Measurements from ENCODE around the gene ZNF446.
"Not testable (repeated sequence)": the region's sequence is repeated elsewhere in the genome, so short reads cannot be mapped to it uniquely, and the experiment has no call there.

The ZNF446 gene

DNA sequence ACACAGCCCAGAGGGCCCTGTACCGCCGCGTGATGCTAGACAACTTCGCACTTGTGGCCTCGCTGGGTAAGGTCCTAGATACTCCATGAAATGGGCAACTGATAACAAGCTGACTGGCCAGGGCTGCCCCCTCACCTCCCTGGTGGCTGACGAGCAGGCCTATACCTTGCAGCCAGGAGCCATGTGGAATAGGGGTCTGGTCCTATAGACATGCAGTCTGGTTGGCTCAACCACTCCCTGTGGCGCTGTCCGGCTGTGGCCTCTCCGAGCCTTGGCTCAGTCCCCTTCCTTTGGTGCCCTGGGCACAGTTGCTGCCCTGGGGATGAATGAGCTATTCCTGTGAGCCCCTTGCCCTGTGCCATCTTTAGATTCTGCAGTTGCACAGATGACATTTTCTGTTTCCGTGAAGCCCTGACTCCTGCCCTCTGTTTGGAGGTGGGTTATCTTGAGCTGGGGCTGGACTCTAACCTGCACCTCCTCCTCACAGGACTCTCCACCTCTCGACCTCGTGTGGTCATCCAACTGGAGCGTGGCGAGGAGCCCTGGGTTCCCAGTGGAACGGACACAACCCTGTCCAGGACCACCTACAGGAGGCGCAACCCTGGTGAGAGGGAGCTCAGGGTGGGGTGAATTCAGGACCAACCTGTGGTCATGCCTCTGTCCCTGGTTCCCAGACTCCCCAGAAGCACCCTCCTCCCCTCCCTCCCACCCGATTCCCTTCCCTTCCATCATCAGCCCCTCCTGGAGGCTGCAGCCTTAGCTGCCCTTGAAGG, 6.7 kb upstream of the ZNF446 start:
- TF ChIP-seq, protein P1, sequence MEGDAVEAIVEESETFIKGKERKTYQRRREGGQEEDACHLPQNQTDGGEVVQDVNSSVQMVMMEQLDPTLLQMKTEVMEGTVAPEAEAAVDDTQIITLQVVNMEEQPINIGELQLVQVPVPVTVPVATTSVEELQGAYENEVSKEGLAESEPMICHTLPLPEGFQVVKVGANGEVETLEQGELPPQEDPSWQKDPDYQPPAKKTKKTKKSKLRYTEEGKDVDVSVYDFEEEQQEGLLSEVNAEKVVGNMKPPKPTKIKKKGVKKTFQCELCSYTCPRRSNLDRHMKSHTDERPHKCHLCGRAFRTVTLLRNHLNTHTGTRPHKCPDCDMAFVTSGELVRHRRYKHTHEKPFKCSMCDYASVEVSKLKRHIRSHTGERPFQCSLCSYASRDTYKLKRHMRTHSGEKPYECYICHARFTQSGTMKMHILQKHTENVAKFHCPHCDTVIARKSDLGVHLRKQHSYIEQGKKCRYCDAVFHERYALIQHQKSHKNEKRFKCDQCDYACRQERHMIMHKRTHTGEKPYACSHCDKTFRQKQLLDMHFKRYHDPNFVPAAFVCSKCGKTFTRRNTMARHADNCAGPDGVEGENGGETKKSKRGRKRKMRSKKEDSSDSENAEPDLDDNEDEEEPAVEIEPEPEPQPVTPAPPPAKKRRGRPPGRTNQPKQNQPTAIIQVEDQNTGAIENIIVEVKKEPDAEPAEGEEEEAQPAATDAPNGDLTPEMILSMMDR (IDR thresholded peaks at IDR 0.05; ENCODE audit: insufficient read depth, low read length, missing control alignments), result no peak
- no peak overlapping the region for H3K4me3 ChIP-seq (ENCODE audit: low read depth, low read length)
- ChIA-PET CTCF (interaction anchor here (1.0 kb wide), 1 partner anchor 17 kb away, joined by 3 read pairs; no protein-coding TSS in a partner anchor), POLR2A (no interaction called here)
- DNase-seq (ENCODE audit: low read depth, low spot score), result no peak

DNA sequence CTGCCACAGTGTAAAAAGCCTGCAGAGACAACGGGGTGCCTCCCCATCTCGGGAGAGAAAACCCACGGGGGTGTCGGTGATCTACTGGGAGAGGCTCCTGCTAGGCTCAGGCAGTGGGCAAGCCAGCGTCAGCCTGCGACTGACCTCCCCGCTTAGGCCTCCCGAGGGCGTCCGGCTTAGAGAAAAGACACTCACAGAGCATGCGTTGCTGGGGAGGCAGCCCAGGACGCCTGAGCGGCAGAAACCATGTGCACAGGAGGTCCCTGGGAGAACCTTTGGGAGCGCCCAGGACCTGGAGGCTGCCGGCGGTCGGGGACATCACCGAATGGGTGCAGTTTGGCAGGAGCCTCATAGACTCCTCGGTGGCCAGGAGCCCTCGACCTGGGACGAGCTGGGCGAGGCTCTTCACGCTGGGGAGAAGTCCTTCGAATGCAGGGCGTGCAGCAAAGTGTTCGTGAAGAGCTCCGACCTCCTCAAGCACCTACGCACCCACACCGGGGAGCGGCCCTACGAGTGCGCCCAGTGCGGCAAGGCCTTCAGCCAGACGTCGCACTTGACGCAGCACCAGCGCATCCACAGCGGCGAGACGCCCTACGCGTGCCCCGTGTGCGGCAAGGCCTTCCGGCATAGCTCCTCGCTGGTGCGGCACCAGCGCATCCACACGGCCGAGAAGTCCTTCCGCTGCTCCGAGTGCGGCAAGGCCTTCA, 5.2 kb upstream of the ZNF446 start:
- POLR2A ChIA-PET; CTCF ChIA-PET; H3K4me3 ChIP-seq (ENCODE audit: low read depth, low read length); DNase-seq (ENCODE audit: low read depth, low spot score): not testable (repeated sequence)

DNA sequence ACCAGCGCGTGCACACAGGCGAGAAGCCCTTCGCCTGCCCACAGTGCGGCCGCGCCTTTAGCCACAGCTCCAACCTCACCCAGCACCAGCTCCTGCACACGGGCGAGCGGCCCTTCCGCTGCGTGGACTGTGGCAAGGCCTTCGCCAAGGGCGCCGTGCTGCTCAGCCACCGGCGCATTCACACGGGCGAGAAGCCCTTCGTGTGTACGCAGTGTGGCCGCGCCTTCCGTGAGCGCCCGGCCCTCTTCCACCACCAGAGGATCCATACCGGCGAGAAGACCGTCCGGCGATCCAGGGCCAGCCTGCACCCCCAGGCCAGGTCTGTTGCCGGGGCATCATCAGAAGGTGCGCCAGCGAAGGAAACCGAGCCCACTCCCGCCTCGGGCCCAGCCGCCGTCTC, 4.4 kb upstream of the ZNF446 start:
- no peak for DNase-seq (ENCODE audit: low read depth, low spot score)
- no peak overlapping the region for H3K4me3 ChIP-seq (ENCODE audit: low read depth, low read length)
- TF ChIP-seq, protein P1 (IDR thresholded peaks at IDR 0.05; ENCODE audit: insufficient read depth, low read length, missing control alignments), result no peak
- ChIA-PET CTCF (no interaction called here), POLR2A (no interaction called here)

DNA sequence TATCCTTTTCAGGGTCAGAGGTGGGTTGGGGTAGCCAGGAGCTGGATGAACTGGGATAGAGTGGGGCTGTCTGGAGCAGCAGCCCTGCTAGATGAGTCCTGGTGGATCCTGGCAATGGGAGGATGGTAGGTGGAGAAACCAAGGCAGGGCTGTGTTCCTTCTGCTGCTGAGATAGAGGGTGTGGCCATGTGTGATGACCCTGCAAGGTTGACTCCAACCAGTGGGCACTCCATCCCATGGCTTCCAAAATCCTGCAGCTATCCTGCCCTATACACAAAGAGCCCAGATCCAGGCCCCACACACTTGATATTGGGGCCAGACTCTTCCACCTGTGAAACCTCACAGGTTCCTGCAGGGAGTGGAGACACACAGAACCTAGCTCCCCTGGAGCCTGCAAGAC, 2.4 kb upstream of the ZNF446 start:
- no peak overlapping the region; the same call in 1 of the 2 replicates for H3K4me3 ChIP-seq (ENCODE audit: low read depth, low read length)
- TF ChIP-seq, protein P1 (IDR thresholded peaks at IDR 0.05; ENCODE audit: insufficient read depth, low read length, missing control alignments), result no peak
- ChIA-PET CTCF (interaction anchor here (1.1 to 2.3 kb wide), 3 partner anchors 40 to 67 kb away, joined by 3 to 7 read pairs (median 4); partner anchors contain the start of gene ZBTB45), POLR2A (interaction anchor here (0.6 kb wide), 1 partner anchor 10 kb away, joined by 3 read pairs; no protein-coding TSS in a partner anchor)
- no peak for DNase-seq (ENCODE audit: low read depth, low spot score)

DNA sequence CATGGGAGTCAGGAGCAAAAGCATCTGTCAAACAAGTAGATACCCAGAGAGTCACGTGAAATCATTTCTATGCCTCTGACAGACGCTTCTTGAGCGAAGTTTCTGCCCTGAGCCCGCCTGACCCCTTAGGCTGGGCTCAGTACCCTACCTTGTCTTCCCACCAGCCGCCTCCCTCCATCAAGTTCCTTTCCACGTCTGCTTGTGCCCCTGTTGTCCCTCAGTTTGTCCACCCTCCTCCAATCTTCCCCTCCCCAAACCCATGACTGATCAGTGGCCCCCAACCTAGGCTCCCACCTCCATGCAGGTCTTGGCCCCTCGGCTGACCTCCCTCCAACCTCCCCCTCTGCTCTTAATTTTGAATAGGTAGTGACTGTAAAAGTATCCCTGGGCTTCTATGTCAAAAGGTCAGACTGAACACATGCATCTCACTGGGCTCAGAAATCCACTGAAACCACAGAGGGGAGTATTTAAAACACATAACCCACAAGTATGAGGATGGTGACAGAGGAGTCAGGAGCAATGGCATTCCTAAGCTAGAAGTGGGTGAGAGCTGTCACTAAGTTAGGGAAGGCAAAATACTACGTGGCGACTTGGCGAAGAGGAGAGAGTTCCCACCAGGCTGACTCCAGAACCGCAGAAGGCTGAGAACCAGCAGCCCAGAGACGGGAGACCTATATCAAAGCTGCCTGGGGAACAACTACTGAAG, 1.7 kb upstream of the ZNF446 start:
- POLR2A ChIA-PET, result interaction anchor here (1.0 to 1.9 kb wide), 2 partner anchors 34 to 45 kb away, joined by 4 read pairs; partner anchors contain the start of genes ZBTB45 and ZNF132
- peak; percentile 52 for DNase-seq (ENCODE audit: low read depth, low spot score)
- H3K4me3 ChIP-seq (ENCODE audit: low read depth, low read length), result no peak overlapping the region
- CTCF ChIA-PET, result interaction anchor here (1.5 to 2.3 kb wide), 2 partner anchors 39 to 45 kb away, joined by 4 to 7 read pairs; partner anchors contain the start of gene ZBTB45
- TF ChIP-seq, protein P1 (IDR thresholded peaks at IDR 0.05; ENCODE audit: insufficient read depth, low read length, missing control alignments), result no peak

DNA sequence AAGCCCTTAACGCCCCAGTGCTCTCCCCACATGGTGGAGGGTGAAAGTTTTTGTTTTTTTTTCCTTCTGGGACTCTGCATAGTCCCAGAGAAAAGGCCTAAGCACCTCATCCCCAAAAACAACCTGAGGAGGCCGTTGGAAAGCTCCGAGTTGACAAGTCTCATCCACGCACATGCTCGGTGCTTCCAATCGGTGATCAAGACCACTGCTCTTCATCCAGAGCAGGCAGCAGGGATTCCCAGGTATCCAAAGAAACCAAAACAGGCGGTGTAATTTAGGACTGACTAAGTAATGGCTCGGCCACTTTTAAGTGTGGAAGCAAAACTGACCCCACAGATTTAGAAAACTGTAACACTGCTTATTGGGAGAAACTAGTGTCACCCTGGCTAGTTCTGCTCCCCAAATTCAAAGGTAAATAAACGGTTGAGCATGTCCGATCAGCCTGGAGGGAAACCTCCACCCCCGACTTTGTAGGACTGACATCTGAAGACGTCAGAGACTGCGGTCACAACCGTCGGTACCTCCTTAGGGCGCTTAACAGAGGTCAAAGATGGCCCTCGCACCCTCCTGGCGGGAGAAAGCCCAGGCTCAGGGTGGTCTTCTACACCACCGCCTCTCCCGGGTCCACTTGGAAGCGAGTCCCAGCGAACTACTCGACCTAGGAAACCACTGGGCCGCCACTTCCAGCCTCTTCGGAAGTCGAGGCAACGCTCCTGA, 997 bp upstream of the ZNF446 start:
- peak overlapping the region; percentile 74 for H3K4me3 ChIP-seq (ENCODE audit: low read depth, low read length)
- DNase-seq (ENCODE audit: low read depth, low spot score), result no peak
- ChIA-PET CTCF (interaction anchor here (2.3 kb wide), 1 partner anchor 44 kb away, joined by 7 read pairs; the partner anchor contains the start of gene ZBTB45), POLR2A (interaction anchor here (0.5 to 1.9 kb wide), 7 partner anchors 9 to 811 kb away, joined by 3 to 4 read pairs (median 3); partner anchors contain the start of genes ZBTB45, ZNF132 and ZNF324)
- TF ChIP-seq, protein P1 (IDR thresholded peaks at IDR 0.05; ENCODE audit: insufficient read depth, low read length, missing control alignments), result no peak

Measured in AG04449 (cell line).